Measurements from ENCODE around the gene SH2D3C.

DNA sequence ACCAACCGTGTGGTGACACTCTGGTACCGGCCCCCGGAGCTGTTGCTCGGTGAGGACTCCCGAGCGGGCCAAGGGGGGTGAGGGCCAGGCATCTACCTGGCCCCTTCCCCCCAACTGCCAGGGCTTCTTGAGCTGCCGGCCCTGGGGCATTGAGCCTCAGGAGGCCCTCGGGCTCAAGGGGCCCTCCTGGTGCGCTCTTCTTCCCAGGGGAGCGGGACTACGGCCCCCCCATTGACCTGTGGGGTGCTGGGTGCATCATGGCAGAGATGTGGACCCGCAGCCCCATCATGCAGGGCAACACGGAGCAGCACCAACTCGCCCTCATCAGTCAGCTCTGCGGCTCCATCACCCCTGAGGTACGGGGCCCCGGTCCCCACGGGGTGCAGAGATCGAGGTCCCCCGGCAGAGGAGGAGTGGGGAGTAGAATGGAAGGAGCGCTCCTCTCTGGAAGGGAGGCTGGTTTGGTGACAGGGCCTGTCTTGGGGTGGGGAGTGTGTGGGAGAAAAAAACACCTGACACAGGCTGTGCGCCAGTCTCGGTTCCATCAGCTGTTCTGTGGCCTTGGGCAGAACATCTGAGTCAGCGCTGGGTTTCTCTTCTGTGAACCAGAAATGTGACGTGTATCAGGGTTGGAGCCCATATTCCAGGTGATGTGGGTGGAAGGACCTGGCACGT is 10.0 kb upstream of the SH2D3C start:
- TF ChIP-seq POLR2AphosphoS5 (IDR thresholded peaks at IDR 0.05; ENCODE audit: low read length) = no peak
- TF ChIP-seq, protein P1, sequence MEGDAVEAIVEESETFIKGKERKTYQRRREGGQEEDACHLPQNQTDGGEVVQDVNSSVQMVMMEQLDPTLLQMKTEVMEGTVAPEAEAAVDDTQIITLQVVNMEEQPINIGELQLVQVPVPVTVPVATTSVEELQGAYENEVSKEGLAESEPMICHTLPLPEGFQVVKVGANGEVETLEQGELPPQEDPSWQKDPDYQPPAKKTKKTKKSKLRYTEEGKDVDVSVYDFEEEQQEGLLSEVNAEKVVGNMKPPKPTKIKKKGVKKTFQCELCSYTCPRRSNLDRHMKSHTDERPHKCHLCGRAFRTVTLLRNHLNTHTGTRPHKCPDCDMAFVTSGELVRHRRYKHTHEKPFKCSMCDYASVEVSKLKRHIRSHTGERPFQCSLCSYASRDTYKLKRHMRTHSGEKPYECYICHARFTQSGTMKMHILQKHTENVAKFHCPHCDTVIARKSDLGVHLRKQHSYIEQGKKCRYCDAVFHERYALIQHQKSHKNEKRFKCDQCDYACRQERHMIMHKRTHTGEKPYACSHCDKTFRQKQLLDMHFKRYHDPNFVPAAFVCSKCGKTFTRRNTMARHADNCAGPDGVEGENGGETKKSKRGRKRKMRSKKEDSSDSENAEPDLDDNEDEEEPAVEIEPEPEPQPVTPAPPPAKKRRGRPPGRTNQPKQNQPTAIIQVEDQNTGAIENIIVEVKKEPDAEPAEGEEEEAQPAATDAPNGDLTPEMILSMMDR (IDR thresholded peaks at IDR 0.05 in 2 of 3, conservative IDR thresholded peaks at IDR 0.05 in 1 of 3; ENCODE audit: control insufficient read depth in 2 of 3, extremely low read depth in 1 of 3, insufficient read depth in 1 of 3, low read depth in 3 of 3, low read length in 3 of 3) = no peak
- no peak for TF ChIP-seq SP1 (IDR thresholded peaks at IDR 0.05; ENCODE audit: low read depth, low read length)
- TF ChIP-seq YBX1 (IDR thresholded peaks at IDR 0.05) = no peak
- no peak for TF ChIP-seq NR2C2 (IDR thresholded peaks at IDR 0.05; ENCODE audit: borderline replicate concordance, control insufficient read depth, insufficient read length, low read depth)
- TF ChIP-seq FOS (IDR thresholded peaks at IDR 0.05; ENCODE audit: borderline replicate concordance, extremely low read depth, insufficient read length) = no peak
- TF ChIP-seq PAX5 (IDR thresholded peaks at IDR 0.05; ENCODE audit: borderline replicate concordance, low read depth, low read length) = no peak
- no peak for TF ChIP-seq JUNB (IDR thresholded peaks at IDR 0.05)
- no peak for TF ChIP-seq REST (IDR thresholded peaks at IDR 0.05; ENCODE audit: low read depth, low read length)
- no peak for TF ChIP-seq TBL1XR1 (IDR thresholded peaks at IDR 0.05; ENCODE audit: low read depth, low read length)

All from GM12878 (cell line).